Rectal smooth muscle tissue (tissue), 1 donor: ENCODE results near the gene KCNN3.

Source experiments
- H3K27ac ChIP-seq: one replicate; pipeline ENCODE4 v1.7.0; 2013; ENCODE audit warnings: low read depth, low read length, inconsistent platforms
- H3K27me3 ChIP-seq: one replicate; pipeline ENCODE4 v1.7.0; 2013; ENCODE audit warnings: low read length; ENCODE audit not compliant: control insufficient read depth, insufficient read depth
- H3K36me3 ChIP-seq: one replicate; pipeline ENCODE4 v1.7.0; 2013; ENCODE audit warnings: low read length; ENCODE audit not compliant: control insufficient read depth, insufficient read depth
- H3K4me1 ChIP-seq: one replicate; pipeline ENCODE4 v1.7.0; 2013; ENCODE audit warnings: low read length; ENCODE audit not compliant: control insufficient read depth, insufficient read depth
- H3K4me3 ChIP-seq: one replicate; pipeline ENCODE4 v1.7.0; 2013; ENCODE audit warnings: low read length
- H3K9ac ChIP-seq: one replicate; pipeline ENCODE4 v1.7.0; 2013; ENCODE audit warnings: low read length

Gene KCNN3

DNA sequence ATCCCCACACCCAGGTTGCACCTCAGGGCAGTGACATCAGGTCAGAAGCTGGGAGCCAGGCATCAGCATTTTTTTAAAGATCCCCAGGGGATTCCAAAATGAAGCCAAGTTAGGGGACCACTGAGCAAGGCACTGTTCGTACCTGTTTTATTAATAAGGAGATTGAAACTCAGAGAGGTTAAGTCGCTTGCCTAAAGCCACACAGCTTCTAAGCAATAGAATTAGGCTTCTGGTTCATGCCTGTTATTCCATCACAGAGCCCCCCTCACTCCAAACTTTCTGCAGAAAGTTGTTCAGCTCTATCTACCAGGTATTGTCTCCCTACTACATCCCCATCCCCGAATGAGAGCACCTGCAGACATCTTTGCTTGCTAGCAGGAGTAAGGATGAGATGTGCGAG is 28.7 kb downstream of the KCNN3 start:
- Histone ChIP-seq H3K9ac (no peak overlapping the region), H3K4me3 (no peak overlapping the region), H3K4me1 (peaks cover 13% of the 10 kb centered on the region), H3K27ac (peak overlapping the region; percentile 16), H3K36me3 (no peaks in the 10 kb centered on the region), H3K27me3 (no peaks in the 10 kb centered on the region)

DNA sequence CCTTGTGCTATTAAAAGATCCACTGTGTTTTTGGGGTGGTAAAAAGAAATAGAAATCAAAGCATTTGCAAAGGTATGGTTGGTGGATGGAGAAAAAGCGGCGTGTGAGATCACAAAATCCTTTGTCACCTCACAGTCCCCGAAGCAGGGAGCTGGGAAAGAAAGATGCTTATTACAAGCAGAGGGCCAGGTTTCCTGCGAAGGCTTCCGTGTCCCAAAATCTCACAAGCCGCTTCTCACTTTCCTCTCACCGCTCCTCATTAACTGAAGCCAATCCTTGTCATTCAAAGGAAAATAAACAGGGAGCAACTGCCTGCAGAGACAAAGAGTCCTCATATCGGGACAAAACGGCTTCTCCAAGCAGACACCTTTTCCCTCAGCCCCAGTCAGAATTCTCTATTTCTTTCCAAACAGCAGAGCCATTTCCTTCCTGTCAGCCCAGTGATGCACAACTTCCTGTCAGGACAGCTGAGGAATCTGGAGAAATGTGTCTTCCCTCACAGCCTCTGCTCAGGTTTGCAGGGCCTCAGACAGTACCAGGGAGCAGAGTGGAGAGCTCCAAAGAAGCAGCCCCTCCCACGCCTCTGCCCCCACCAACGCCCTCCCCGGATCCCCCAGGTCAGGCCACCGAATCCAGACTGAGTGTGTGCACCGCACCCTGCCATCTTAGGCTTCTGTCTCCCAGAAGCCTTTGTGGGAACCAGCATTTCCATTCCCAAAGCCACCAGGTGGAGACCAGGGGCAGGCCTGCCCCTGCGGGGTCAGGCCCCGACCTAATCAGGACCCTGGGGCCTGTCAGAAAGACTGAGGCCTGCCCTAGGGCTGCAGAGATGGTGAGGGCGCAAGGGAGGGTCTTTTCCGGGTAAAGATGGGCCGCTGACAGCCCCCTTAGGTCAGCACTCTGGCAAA is 29.6 kb downstream of the KCNN3 start:
- no peaks in the 10 kb centered on the region for H3K27me3 ChIP-seq
- no peaks in the 10 kb centered on the region for H3K36me3 ChIP-seq
- no peak overlapping the region for H3K27ac ChIP-seq
- no peak overlapping the region for H3K4me3 ChIP-seq
- H3K9ac ChIP-seq: no peak overlapping the region
- H3K4me1 ChIP-seq: peaks cover 9% of the 10 kb centered on the region

DNA sequence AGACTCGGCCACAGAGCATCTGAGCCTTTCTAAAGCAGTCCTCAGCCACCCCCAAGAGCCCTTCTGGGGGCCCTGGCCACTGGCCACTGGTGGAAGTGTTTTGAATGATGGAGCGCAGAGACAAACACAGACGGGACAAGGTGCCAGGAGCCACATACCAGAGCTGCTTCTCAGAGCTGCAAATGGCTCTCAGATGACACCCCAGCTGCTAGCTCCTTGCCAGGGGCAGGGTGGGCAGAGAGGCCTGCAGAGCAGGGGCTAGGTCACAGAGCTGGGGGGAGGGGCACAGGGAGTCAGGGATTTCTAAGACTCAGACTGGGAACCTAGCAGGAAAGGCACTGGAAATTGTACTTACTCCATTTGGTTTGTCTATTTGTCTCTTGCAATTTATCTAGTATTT is 30.4 kb downstream of the KCNN3 start:
- H3K27me3 ChIP-seq: no peaks in the 10 kb centered on the region
- H3K4me1 ChIP-seq: peaks cover 9% of the 10 kb centered on the region
- no peak overlapping the region for H3K27ac ChIP-seq
- H3K9ac ChIP-seq: no peak overlapping the region
- H3K4me3 ChIP-seq: no peak overlapping the region
- no peaks in the 10 kb centered on the region for H3K36me3 ChIP-seq

DNA sequence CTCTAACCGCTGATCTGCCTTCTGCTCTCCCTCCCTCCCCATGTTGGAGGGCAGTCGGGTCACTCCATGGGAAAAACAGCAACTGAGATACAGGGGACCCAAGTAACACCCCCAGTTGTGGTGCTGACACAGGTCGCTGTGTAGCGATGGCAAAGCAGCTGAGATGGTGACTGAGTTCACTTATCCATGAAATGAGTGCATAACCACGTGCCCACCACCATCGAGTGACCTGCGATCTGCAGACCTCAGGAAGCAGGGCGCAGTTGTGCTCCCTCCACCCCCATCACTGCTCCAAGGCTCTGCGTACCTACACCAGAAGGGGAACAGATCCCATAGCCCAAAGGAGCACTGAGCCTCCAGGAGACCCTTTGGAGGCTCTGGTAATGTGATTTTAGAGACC is 31.1 kb downstream of the KCNN3 start:
- Histone ChIP-seq H3K9ac (no peak overlapping the region), H3K4me1 (peaks cover 12% of the 10 kb centered on the region), H3K36me3 (no peaks in the 10 kb centered on the region), H3K4me3 (no peak overlapping the region), H3K27me3 (no peaks in the 10 kb centered on the region), H3K27ac (no peak overlapping the region)

DNA sequence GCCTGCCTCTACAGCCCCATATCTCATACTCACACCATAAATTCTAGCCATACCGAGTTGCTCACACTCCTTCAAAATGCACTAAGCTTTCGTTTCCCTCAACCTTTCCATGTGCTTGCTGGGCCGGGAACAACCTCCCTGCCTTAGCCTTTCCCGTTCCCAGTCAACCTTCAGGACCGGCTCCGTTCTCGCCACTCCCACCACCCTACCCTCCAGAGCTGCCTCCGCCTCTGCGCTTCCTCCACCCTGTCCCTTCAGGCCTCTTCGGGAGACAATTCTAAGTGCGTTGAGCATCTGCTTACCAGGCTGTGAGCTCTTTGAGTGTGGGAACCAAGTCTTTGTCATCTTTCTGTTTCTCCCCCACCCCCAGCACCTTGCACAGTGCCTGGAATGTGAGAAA is 31.6 kb downstream of the KCNN3 start:
- peaks cover 16% of the 10 kb centered on the region for H3K4me1 ChIP-seq
- no peak overlapping the region for H3K27ac ChIP-seq

DNA sequence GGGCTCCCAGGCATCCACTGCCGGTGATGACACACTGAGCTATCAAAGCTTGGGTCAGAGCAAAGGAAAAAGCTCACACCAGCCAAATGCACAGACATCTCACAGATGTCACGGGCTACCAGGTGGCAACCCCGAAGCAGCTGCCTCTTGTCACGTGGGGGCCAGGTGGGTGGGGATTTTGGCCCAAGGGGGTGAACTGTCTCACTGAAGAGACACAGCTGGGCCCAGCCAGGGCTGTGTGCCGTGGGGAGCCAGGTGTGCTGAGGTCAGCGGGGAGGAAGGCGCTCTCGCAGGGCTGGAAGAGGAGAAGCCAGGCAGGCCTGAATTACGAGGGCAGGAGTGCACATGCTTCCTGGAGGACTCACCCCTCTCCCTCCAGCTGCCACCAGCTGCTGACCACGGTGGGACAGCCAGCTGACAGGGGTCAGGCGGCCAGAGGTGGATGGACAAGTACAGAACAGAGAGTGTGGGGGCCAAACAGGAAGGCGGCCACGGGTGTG is 32.4 kb downstream of the KCNN3 start:
- H3K9ac ChIP-seq: no peak overlapping the region
- peak overlapping the region; percentile 37 for H3K27ac ChIP-seq
- no peaks in the 10 kb centered on the region for H3K36me3 ChIP-seq
- no peaks in the 10 kb centered on the region for H3K27me3 ChIP-seq
- H3K4me1 ChIP-seq: peaks cover 20% of the 10 kb centered on the region
- no peak overlapping the region for H3K4me3 ChIP-seq

More for the DNA sequence above, 31.6 kb downstream of the KCNN3 start:
- Histone ChIP-seq H3K4me3 (no peak overlapping the region), H3K36me3 (no peaks in the 10 kb centered on the region), H3K27me3 (no peaks in the 10 kb centered on the region), H3K9ac (no peak overlapping the region)

DNA sequence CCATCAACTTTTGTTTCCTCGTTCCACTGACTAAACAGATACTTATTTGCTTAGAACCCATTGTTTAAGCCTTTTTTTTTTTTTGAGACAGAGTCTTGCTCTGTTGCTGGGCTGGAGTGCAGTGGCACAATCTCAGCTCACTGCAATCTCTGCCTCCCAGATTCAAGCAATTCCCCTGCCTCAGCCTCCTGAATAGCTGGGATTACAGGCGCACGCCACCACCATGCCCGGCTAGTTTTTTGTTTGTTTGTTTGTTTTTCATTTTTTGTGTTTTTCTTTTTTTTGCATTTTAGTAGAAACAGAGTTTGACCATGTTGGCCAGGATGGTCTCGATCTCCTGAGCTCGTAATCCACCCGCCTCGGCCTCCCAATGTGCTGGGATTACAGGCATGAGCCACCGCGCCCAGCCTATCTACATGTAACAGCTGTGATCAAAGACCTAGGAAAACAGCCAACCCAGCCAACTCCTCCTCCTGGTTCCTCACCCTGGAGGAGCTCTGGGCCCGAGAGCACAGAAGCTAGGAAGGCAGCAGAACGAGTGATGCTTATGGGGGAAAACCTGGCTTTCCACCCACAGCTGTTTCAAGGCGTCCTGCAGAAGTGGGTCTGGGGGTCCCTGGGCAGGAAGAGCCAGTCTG is 32.9 kb downstream of the KCNN3 start:
- H3K4me1 ChIP-seq: peaks cover 25% of the 10 kb centered on the region

DNA sequence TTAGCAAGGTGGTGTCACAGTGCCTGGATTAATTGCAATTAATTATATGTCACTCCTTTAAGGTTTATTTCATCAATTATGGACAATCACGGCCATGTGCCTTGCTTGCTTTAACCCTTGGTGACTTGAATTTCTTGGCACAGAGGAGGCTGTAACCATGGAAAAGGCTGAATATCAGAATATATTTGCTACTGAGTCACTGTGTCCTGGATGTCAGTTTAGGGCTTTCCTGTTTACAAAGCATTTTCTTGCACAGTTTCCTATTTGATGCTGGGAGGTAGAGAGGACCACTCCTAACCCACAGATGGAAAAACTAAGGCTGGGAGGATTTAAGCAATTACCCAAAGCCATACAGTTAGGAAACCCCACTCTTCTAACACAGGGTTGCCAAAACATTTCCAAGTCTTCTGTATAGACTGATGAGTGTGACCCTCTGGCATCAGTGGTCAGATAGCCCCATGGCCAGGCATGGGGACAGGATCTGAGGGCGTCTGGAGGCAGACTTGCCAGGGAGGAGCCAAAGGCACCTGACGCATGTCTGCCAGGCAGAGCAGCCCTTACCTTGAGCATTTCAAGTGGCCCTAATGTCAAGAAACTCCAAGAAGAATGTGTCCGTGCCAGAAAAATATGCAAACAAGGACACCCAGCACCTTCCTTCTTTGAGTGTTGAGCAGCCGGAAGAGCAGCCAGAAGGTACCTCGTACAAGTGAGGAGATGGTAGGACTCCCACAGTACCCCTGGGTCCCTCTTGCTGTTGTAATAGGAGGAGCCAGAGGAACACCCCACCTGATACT is 34.4 kb downstream of the KCNN3 start:
- peaks cover 37% of the 10 kb centered on the region for H3K4me1 ChIP-seq
- no peak overlapping the region for H3K9ac ChIP-seq
- H3K4me3 ChIP-seq: no peak overlapping the region
- no peaks in the 10 kb centered on the region for H3K36me3 ChIP-seq
- H3K27me3 ChIP-seq: no peaks in the 10 kb centered on the region
- H3K27ac ChIP-seq: no peak overlapping the region

More for the DNA sequence above, 32.9 kb downstream of the KCNN3 start:
- H3K36me3 ChIP-seq: no peaks in the 10 kb centered on the region
- no peaks in the 10 kb centered on the region for H3K27me3 ChIP-seq
- H3K27ac ChIP-seq: peak overlapping the region; percentile 37
- no peak overlapping the region for H3K9ac ChIP-seq
- no peak overlapping the region for H3K4me3 ChIP-seq

DNA sequence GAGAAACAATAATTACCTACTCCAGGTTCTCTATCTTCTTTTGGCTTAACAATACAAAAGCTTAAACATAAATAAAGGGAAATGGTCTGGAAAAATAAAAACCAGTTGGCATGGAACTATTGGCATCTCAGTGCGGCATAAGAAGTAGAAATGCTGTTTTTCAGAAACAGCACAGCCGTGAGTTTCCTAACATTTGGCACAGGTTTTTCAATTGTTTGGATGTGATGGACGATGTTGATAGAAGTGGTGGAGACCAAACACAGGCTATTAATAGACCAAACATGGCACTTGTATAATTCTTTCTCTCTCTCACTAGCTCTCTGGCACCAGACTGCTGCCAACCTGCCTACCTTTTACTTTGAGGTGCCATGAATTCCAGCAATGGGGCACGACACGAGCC is 36.2 kb downstream of the KCNN3 start:
- H3K4me3 ChIP-seq: no peak overlapping the region
- H3K27me3 ChIP-seq: no peaks in the 10 kb centered on the region
- H3K36me3 ChIP-seq: no peaks in the 10 kb centered on the region
- H3K9ac ChIP-seq: no peak overlapping the region
- H3K4me1 ChIP-seq: peaks cover 35% of the 10 kb centered on the region
- H3K27ac ChIP-seq: no peak overlapping the region

DNA sequence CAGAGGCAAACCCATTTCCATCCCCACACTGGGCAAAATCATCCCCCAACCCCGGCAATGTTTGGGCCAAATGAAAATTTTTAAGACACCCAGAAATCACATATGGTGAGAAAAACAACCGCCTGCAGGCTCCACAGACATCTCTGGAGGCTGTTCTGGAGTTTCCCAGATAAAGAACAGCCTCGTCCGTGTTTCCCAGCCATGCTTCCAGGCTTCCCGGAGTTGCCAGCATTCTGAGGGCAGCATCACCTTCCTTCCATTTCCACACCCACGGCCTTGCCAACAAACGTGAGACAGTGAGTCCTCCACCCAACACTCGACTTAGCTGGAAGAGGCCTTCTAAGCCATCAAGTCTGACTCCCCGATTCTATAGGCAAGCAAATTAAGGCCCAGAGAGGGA is 36.9 kb downstream of the KCNN3 start:
- Histone ChIP-seq H3K27me3 (no peaks in the 10 kb centered on the region), H3K27ac (no peak overlapping the region), H3K4me1 (peaks cover 35% of the 10 kb centered on the region), H3K9ac (no peak overlapping the region), H3K36me3 (no peaks in the 10 kb centered on the region), H3K4me3 (no peak overlapping the region)

DNA sequence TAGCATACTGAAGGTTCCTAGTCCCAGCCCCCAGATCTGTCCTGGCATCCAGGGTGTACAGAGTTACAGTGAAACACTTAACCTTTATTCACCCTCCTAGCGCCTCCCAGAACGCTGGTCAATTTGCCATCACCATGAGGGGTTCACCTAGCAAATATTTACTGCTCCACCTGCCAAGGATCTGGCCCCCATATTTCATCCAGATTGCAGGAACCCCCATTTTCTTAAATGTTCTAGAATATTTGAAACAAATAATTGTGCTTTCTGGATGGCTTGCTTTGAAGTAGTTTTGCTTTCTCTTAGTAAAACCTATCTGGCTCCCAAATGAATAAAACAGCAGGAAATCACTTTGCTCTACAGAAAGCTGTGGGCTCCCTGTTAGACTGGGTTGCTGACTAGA is 37.7 kb downstream of the KCNN3 start:
- Histone ChIP-seq H3K27me3 (no peaks in the 10 kb centered on the region), H3K27ac (no peak overlapping the region), H3K4me3 (no peak overlapping the region), H3K9ac (no peak overlapping the region), H3K36me3 (no peaks in the 10 kb centered on the region), H3K4me1 (peaks cover 35% of the 10 kb centered on the region)

DNA sequence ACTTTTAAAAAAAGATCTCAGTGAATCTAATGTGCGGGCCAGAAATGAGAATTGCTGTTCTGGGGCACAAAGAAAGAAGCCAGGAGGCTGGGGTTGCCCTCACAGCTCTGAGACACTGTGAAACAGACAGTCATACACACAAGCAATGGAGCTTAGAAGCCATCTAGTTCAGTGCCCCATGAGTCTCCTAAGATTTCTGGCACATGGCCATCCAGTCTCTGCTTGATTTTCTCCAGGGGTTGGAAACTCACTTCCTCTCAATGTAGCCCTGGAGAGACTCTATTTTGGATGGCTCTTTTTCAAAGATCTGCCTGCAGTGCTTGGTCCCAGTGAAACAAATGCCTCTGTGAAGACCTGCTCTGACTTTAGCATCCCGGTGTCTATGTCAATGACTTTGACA is 38.6 kb downstream of the KCNN3 start:
- H3K36me3 ChIP-seq: no peaks in the 10 kb centered on the region
- no peak overlapping the region for H3K9ac ChIP-seq
- H3K4me1 ChIP-seq: peaks cover 31% of the 10 kb centered on the region
- no peak overlapping the region for H3K4me3 ChIP-seq
- H3K27ac ChIP-seq: no peak overlapping the region
- no peaks in the 10 kb centered on the region for H3K27me3 ChIP-seq
